ENCODE data around the gene QSER1. TPM values are rescaled to one million over a fixed set of nuclear protein-coding genes. Genes with fewer than 3 reads are reported as not detected.

The QSER1 gene
- total and polyA plus RNA-seq, 10 of the 15 experiments (the other 5 are each of a cell fraction or from before 2014, with no cell fraction given) = 2.1 to 15.0 (median 9.4) TPM

GRCh38 chr11:32921204-32921603 is 28.6 kb downstream of the QSER1 start:
- H3K9ac ChIP-seq (ENCODE audit: control insufficient read depth, insufficient read depth, low read length) = no peak overlapping the region
- no peak for TF ChIP-seq ZNF24 (IDR thresholded peaks at IDR 0.05)
- no peak for TF ChIP-seq ESRRA (IDR thresholded peaks at IDR 0.05; ENCODE audit: low read length)
- no peak for TF ChIP-seq RUNX3 (IDR thresholded peaks at IDR 0.05; ENCODE audit: low read length)
- no peak for TF ChIP-seq ASH2L (IDR thresholded peaks at IDR 0.05; ENCODE audit: borderline replicate concordance, low read depth)
- TF ChIP-seq EP300 (IDR thresholded peaks at IDR 0.05; ENCODE audit: borderline replicate concordance in 1 of 2, control insufficient read depth in 1 of 2, low read depth in 2 of 2, low read length in 2 of 2) = no peak
- no peak for TF ChIP-seq TBL1XR1 (IDR thresholded peaks at IDR 0.05; ENCODE audit: low read depth, low read length)
- no peak for TF ChIP-seq RAD51 (IDR thresholded peaks at IDR 0.05)
- TF ChIP-seq SP1 (IDR thresholded peaks at IDR 0.05; ENCODE audit: low read depth, low read length) = no peak
- TF ChIP-seq CHD4 (IDR thresholded peaks at IDR 0.05) = no peak
- no peak for TF ChIP-seq GATAD2B (conservative IDR thresholded peaks at IDR 0.05; ENCODE audit: low read depth)
- no peak for TF ChIP-seq NRF1 (conservative IDR thresholded peaks at IDR 0.05; ENCODE audit: low read depth, low read length)
- no peaks in the 10 kb centered on the region for H3K4me1 ChIP-seq (ENCODE audit: control insufficient read depth, insufficient read depth, low read length)
- no TSS peak for BruUV-seq (replicated peaks)
- FAIRE-seq (no peak), ATAC-seq (no peak), DNase-seq (ENCODE audit: low read depth, low spot score) (no peak)
- H3K9me3 ChIP-seq (replicated peaks; ENCODE audit: control insufficient read depth, insufficient read depth, low read length) = no peaks in the 10 kb centered on the region; the same call in 2 of the 3 replicates
- POLR2A ChIA-PET = interaction anchor here (1.1 kb wide), 1 partner anchor 20 kb away, joined by 3 read pairs; no protein-coding TSS in a partner anchor
- no peak overlapping the region for H3K4me2 ChIP-seq (ENCODE audit: control insufficient read depth, insufficient read depth)
- no peak overlapping the region for H3K27ac ChIP-seq (ENCODE audit: control insufficient read depth, insufficient read depth)
- no peaks in the 10 kb centered on the region for H3K36me3 ChIP-seq (ENCODE audit: control insufficient read depth in 2 of 2, insufficient read depth in 2 of 2, low read length in 1 of 2)
- intact Hi-C loops (cut with micrococcal nuclease; ENCODE audit: unreplicated experiment) (no loop called here), in situ Hi-C loops (cut with MboI) (no loop called here)
- no peak overlapping the region for H3K4me3 ChIP-seq
- H3K79me2 ChIP-seq (ENCODE audit: control insufficient read depth, insufficient read depth, low read length) = peaks cover 27% of the 10 kb centered on the region
- RAD21 ChIA-PET (ENCODE audit: unreplicated experiment) = no interaction called here
- H2AFZ ChIP-seq (ENCODE audit: control insufficient read depth, low read depth, low read length) = no peak overlapping the region
- no peaks in the 10 kb centered on the region for H3K27me3 ChIP-seq (replicated peaks in 1 of 2; ENCODE audit: control insufficient read depth in 2 of 2, insufficient read depth in 2 of 2, low read length in 1 of 2)
- H4K20me1 ChIP-seq (ENCODE audit: control insufficient read depth, insufficient read depth) = no peaks in the 10 kb centered on the region
- CTCF ChIA-PET = no interaction called here
- 0% methylated on average over 1 of the region's 1 CpG for WGBS (ENCODE audit: insufficient coverage, insufficient replicate concordance, low lambda C conversion rate, missing lambda C conversion rate)
- SMC1A ChIA-PET (ENCODE audit: uncharacterized antibody, unreplicated experiment) = no interaction called here

Data from GM12878 (cell line).